ENCODE results near the gene RIN2. TPM values are rescaled to one million over a fixed set of nuclear protein-coding genes. Genes with fewer than 3 reads are reported as not detected.
A peak's percentile ranks its signal among the peaks of the same experiment; 100 is the strongest.

Gene RIN2
- total RNA-seq, 4 donors from 2014 or later: 65.2 to 181 (median 149) TPM

DNA sequence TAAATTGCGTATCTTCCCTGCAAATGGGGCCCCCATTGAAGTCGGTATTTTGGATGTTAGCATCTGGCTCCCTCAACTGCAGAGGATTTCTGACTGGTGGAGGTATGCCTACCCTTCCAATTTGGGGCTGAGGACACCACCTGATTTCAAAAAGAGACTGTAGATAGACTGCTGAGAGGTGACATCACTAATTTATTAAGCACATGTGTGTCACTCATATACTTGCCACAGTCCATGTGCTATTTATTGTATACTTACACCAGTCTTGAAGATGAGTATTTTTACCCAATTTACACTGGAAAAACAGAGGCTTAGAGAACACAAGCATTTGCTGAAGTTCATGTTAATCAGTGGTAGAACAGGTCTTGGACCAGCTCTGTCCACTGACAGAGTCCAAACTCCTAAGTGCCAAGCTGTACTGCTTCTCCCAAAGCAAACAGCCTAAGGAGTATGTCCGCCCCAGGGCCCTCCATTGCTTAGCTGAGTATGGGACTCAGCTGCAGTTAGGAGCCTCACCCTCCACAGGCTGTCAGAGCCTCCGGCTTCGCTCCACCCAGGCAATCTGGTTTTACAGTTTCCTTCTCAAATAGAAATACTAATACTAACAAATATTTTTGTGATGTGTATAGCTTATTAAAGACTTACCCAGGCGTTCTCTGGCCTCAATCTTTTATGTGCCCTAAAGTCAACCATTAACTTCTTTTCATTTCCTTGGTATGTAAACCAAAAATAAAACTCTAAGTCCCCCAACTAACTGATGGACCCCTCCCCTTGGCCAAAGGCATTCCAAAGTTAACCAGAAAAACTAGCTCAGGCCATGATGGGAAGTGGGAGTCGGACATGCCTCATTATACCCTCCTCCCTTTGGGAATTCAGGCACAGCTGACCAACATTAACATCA, 17.5 kb downstream of the RIN2 start:
- no peak overlapping the region for H3K4me3 ChIP-seq
- no peaks in the 10 kb centered on the region for H3K27me3 ChIP-seq
- no peak for TF ChIP-seq POLR2A (IDR thresholded peaks at IDR 0.05)
- TF ChIP-seq CTCF (IDR thresholded peaks at IDR 0.05): no peak
- DNase-seq: peak in 1 of 3 donors; percentile 63
- no peaks in the 10 kb centered on the region for H3K9me3 ChIP-seq
- H3K36me3 ChIP-seq: no peaks in the 10 kb centered on the region
- peaks cover 0 to 12% (median 0%) of the 10 kb centered on the region in 4 donors for H3K4me1 ChIP-seq
- peak overlapping the region in 1 of 4 donors; percentile 14 for H3K27ac ChIP-seq

DNA sequence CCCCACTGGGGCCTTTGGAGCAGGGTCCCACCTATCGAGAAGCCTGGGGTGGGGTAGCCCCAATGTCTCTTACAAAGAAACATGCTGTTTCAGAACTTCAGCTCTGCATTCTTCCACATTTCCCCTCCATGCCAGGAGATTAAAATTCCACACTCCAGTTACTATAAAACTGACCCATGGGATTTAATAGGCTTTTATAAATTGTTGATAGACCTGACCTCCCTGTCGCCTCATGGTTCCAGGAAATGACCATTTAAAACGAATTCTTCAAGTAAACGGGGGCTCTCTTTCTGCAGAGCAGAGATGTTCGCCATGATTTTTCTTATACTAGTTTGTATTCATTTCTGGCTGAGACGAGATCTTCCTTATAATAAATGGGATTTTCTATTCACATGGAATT, 19.3 kb downstream of the RIN2 start:
- DNase-seq: no peak
- no peaks in the 10 kb centered on the region for H3K27me3 ChIP-seq
- H3K9me3 ChIP-seq: no peaks in the 10 kb centered on the region
- H3K36me3 ChIP-seq: no peaks in the 10 kb centered on the region
- TF ChIP-seq POLR2A (IDR thresholded peaks at IDR 0.05) (no peak), CTCF (IDR thresholded peaks at IDR 0.05) (no peak)
- no peak overlapping the region for H3K27ac ChIP-seq
- H3K4me1 ChIP-seq: peaks cover 0 to 12% (median 0%) of the 10 kb centered on the region in 4 donors
- no peak overlapping the region for H3K4me3 ChIP-seq

GRCh38 chr20:19777981-19778380, 19.9 kb downstream of the RIN2 start:
- Histone ChIP-seq H3K4me1 (peaks cover 0 to 12% (median 0%) of the 10 kb centered on the region in 4 donors), H3K27me3 (no peaks in the 10 kb centered on the region), H3K4me3 (no peak overlapping the region), H3K36me3 (no peaks in the 10 kb centered on the region), H3K9me3 (no peaks in the 10 kb centered on the region), H3K27ac (no peak overlapping the region)
- TF ChIP-seq POLR2A (IDR thresholded peaks at IDR 0.05): no peak
- no peak for TF ChIP-seq CTCF (IDR thresholded peaks at IDR 0.05)
- no peak for DNase-seq

DNA sequence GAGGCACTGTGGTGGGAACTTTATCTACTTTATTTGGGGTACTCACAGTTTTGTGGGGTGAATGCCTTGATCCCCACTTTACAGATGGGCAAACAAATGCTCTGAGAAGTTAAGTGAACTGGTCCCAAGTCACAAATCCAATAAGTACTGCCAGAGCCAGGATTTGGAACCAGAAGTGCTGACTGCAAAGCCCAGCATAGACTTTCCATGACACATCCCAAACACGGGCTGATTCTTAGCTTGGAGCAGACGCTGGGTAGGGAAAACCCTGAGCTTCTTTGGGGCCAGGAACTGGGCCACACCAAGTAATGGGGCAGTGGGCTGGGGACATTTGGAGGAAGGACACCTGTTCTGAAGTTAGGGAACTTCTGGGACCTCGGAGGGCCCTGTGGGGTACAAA, 20.3 kb downstream of the RIN2 start:
- Histone ChIP-seq H3K36me3 (no peaks in the 10 kb centered on the region), H3K4me1 (peaks cover 0 to 12% (median 0%) of the 10 kb centered on the region in 4 donors), H3K27me3 (no peaks in the 10 kb centered on the region), H3K4me3 (no peak overlapping the region), H3K27ac (peak overlapping the region in 1 of 4 donors; percentile 26), H3K9me3 (no peaks in the 10 kb centered on the region)
- no peak for TF ChIP-seq POLR2A (IDR thresholded peaks at IDR 0.05)
- no peak for TF ChIP-seq CTCF (IDR thresholded peaks at IDR 0.05)
- no peak for DNase-seq

DNA sequence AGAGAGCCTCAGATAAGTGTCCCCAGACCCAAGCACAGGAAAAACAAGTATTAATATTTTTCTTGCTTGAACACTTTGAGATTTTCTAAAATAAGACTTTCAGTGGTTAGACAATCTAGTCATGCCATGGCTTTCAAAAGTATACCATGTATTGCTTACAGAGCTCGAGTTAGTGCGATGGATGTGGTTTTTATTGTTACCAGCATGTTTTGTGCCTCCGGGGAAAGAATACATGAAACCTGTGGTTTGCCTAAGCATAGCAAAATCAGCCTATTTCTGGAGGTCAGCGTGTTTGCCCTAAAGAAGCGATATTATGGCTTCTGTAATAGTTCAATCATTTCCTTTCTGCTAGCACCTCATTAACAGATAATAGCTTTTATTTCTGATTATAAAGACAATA, 21.6 kb downstream of the RIN2 start:
- Histone ChIP-seq H3K9me3 (no peaks in the 10 kb centered on the region), H3K27ac (no peak overlapping the region), H3K36me3 (no peaks in the 10 kb centered on the region), H3K4me3 (no peak overlapping the region), H3K4me1 (peaks cover 0 to 18% (median 0%) of the 10 kb centered on the region in 4 donors), H3K27me3 (no peaks in the 10 kb centered on the region)
- no peak for TF ChIP-seq CTCF (IDR thresholded peaks at IDR 0.05)
- no peak for TF ChIP-seq POLR2A (IDR thresholded peaks at IDR 0.05)
- no peak for DNase-seq

Measured in Peyer's patch (tissue), 4 donors.